ENCODE data around the gene STK32B. TPM values are rescaled to one million over a fixed set of nuclear protein-coding genes. Genes with fewer than 3 reads are reported as not detected.

STK32B gene
- total RNA-seq, 1 donor from 2014 or later, result not detected

GRCh38 chr4:5192678-5193077, 141.4 kb downstream of the STK32B start:
- Mint-ChIP-seq H3K36me3 (ENCODE audit: low read depth) (no peaks in the 10 kb centered on the region), H3K27ac (no peak overlapping the region), H3K9me3 (no peaks in the 10 kb centered on the region), H3K4me1 (no peaks in the 10 kb centered on the region), H3K27me3 (no peaks in the 10 kb centered on the region), H3K4me3 (no peak overlapping the region)
- intact Hi-C loops (cut with micrococcal nuclease), result no loop called here
- POLR2A ChIA-PET, result no interaction called here
- ATAC-seq (ENCODE audit: low read depth) (no peak), DNase-seq (no peak)
- no peak for TF ChIP-seq CTCF (IDR thresholded peaks at IDR 0.05)
- CTCF ChIA-PET, result no interaction called here

GRCh38 chr4:5198656-5199541, 147.6 kb downstream of the STK32B start:
- Mint-ChIP-seq H3K9me3 (peaks cover 3% of the 10 kb centered on the region), H3K27ac (no peak overlapping the region), H3K4me1 (no peaks in the 10 kb centered on the region), H3K4me3 (no peak overlapping the region), H3K36me3 (ENCODE audit: low read depth) (no peaks in the 10 kb centered on the region), H3K27me3 (no peaks in the 10 kb centered on the region)
- CTCF ChIA-PET, result no interaction called here
- TF ChIP-seq CTCF (IDR thresholded peaks at IDR 0.05), result no peak
- no peak for DNase-seq
- intact Hi-C loops (cut with micrococcal nuclease), result no loop called here
- POLR2A ChIA-PET, result no interaction called here
- ATAC-seq (ENCODE audit: low read depth), result no peak

- H3K4me3 Mint-ChIP-seq, result no peak overlapping the region
- intact Hi-C loops (cut with micrococcal nuclease), result no loop called here
- H3K27me3 Mint-ChIP-seq, result no peaks in the 10 kb centered on the region
- ATAC-seq (ENCODE audit: low read depth), result no peak
- H3K36me3 Mint-ChIP-seq (ENCODE audit: low read depth), result no peaks in the 10 kb centered on the region
- H3K9me3 Mint-ChIP-seq, result peaks cover 3% of the 10 kb centered on the region
- no peak overlapping the region for H3K27ac Mint-ChIP-seq
- TF ChIP-seq CTCF (IDR thresholded peaks at IDR 0.05), result no peak
- CTCF ChIA-PET, result no interaction called here
- DNase-seq, result no peak
- POLR2A ChIA-PET, result no interaction called here
- H3K4me1 Mint-ChIP-seq, result no peaks in the 10 kb centered on the region
Measured at GRCh38 chr4:5199912-5200311, 148.6 kb downstream of the STK32B start.

GRCh38 chr4:5200513-5200912, 149.2 kb downstream of the STK32B start:
- no peaks in the 10 kb centered on the region for H3K36me3 Mint-ChIP-seq (ENCODE audit: low read depth)
- no peak overlapping the region for H3K27ac Mint-ChIP-seq
- POLR2A ChIA-PET, result no interaction called here
- H3K4me3 Mint-ChIP-seq, result no peak overlapping the region
- H3K4me1 Mint-ChIP-seq, result no peaks in the 10 kb centered on the region
- no peaks in the 10 kb centered on the region for H3K27me3 Mint-ChIP-seq
- DNase-seq, result no peak
- TF ChIP-seq CTCF (IDR thresholded peaks at IDR 0.05), result no peak
- CTCF ChIA-PET, result no interaction called here
- no peak for ATAC-seq (ENCODE audit: low read depth)
- intact Hi-C loops (cut with micrococcal nuclease), result no loop called here
- H3K9me3 Mint-ChIP-seq, result peaks cover 3% of the 10 kb centered on the region

GRCh38 chr4:5203309-5203992, 152.2 kb downstream of the STK32B start:
- Mint-ChIP-seq H3K27me3 (no peaks in the 10 kb centered on the region), H3K36me3 (ENCODE audit: low read depth) (no peaks in the 10 kb centered on the region), H3K9me3 (peaks cover 3% of the 10 kb centered on the region), H3K27ac (no peak overlapping the region), H3K4me1 (no peaks in the 10 kb centered on the region), H3K4me3 (no peak overlapping the region)
- POLR2A ChIA-PET, result no interaction called here
- TF ChIP-seq CTCF (IDR thresholded peaks at IDR 0.05), result no peak
- CTCF ChIA-PET, result no interaction called here
- no peak for ATAC-seq (ENCODE audit: low read depth)
- intact Hi-C loops (cut with micrococcal nuclease), result no loop called here
- no peak for DNase-seq

Measured in activated B cell treated with CpG ODN at 0.5 μM for 24 hours (primary cell).